ENCODE results near the gene ZHX3. TPM values are rescaled to one million over a fixed set of nuclear protein-coding genes. Genes with fewer than 3 reads are reported as not detected.
A peak's percentile ranks its signal among the peaks of the same experiment; 100 is the strongest.
"Not testable (repeated sequence)": the region's sequence is repeated elsewhere in the genome, so short reads cannot be mapped to it uniquely, and the experiment has no call there.

ZHX3 gene
- total and polyA plus RNA-seq, 2 of the 13 experiments (the other 11 are each of a cell fraction or from before 2014, with no cell fraction given): 8.4 to 11.7 TPM

DNA sequence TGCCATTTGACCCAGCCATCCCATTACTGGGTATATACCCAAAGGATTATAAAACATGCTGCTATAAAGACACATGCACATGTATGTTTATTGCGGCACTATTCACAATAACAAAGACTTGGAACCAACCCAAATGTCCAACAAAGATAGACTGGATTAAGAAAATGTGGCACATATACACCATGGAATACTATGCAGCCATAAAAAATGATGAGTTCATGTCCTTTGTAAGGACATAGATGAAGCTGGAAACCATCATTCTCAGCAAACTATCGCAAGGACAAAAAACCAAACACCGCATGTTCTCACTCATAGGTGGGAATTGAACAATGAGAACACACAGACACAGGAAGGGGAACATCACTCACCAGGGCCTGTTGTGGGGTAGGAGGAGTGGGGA is 80.3 kb downstream of the ZHX3 start:
- H3K4me1 ChIP-seq (ENCODE audit: insufficient read depth, low read length): peaks cover 28% of the 10 kb centered on the region
- H3K36me3 ChIP-seq (replicated peaks in 1 of 2; ENCODE audit: control insufficient read depth in 1 of 2, insufficient read depth in 2 of 2, low read length in 2 of 2); H2AFZ ChIP-seq (ENCODE audit: low read length); in situ Hi-C loops (cut with HindIII; ENCODE audit: extremely low pct_ligation_motif_present, low pct_unique_long_range_greater_than_20kb); ATAC-seq; POLR2A ChIA-PET; FAIRE-seq; CTCF ChIA-PET (ENCODE audit: low intra/inter-chr PET ratio, low total read pairs); H3K4me2 ChIP-seq (ENCODE audit: low read depth, low read length); DNase-seq (ENCODE audit: low spot score); H3K27me3 ChIP-seq (ENCODE audit: control insufficient read depth in 1 of 2, insufficient read depth in 2 of 2, low read length in 2 of 2); H3K9ac ChIP-seq (ENCODE audit: insufficient read depth, low read depth, low read length); H3K27ac ChIP-seq (ENCODE audit: extremely low read length, insufficient read depth, low read length); intact Hi-C loops (cut with micrococcal nuclease; ENCODE audit: unreplicated experiment); H3K4me3 ChIP-seq (replicated peaks in 1 of 3; ENCODE audit: insufficient read depth in 1 of 3, low read depth in 2 of 3, low read length in 3 of 3); BruUV-seq (replicated peaks); H4K20me1 ChIP-seq (ENCODE audit: insufficient read depth, low read length); H3K9me3 ChIP-seq (ENCODE audit: low read length); H3K79me2 ChIP-seq (ENCODE audit: insufficient read depth, low read length): not testable (repeated sequence)
- WGBS (ENCODE audit: low lambda C conversion rate): 96% methylated on average over 3 of the region's 3 CpGs

DNA sequence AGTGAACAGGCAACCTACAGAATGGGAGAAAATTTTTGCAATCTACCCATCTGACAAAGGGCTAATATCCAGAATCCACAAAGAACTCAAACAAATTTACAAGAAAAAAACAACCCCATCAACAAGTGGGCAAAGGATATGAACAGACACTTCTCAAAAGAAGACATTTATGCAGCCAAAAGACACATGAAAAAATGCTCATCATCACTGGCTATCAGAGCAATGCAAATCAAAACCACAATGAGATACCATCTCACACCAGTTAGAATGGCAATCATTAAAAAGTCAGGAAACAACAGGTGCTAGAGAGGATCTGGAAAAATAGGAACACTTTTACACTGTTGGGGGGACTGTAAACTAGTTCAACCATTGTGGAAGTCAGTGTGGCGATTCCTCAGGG is 80.7 kb downstream of the ZHX3 start:
- H3K9me3 ChIP-seq (ENCODE audit: low read length); intact Hi-C loops (cut with micrococcal nuclease; ENCODE audit: unreplicated experiment); H2AFZ ChIP-seq (ENCODE audit: low read length); BruUV-seq (replicated peaks); POLR2A ChIA-PET; DNase-seq (ENCODE audit: low spot score); in situ Hi-C loops (cut with HindIII; ENCODE audit: extremely low pct_ligation_motif_present, low pct_unique_long_range_greater_than_20kb); H3K27me3 ChIP-seq (ENCODE audit: control insufficient read depth in 1 of 2, insufficient read depth in 2 of 2, low read length in 2 of 2); H3K9ac ChIP-seq (ENCODE audit: insufficient read depth, low read depth, low read length); FAIRE-seq; H3K4me2 ChIP-seq (ENCODE audit: low read depth, low read length); ATAC-seq; H3K4me3 ChIP-seq (replicated peaks in 1 of 3; ENCODE audit: insufficient read depth in 1 of 3, low read depth in 2 of 3, low read length in 3 of 3); H4K20me1 ChIP-seq (ENCODE audit: insufficient read depth, low read length); H3K79me2 ChIP-seq (ENCODE audit: insufficient read depth, low read length); H3K27ac ChIP-seq (ENCODE audit: extremely low read length, insufficient read depth, low read length); H3K36me3 ChIP-seq (replicated peaks in 1 of 2; ENCODE audit: control insufficient read depth in 1 of 2, insufficient read depth in 2 of 2, low read length in 2 of 2); CTCF ChIA-PET (ENCODE audit: low intra/inter-chr PET ratio, low total read pairs): not testable (repeated sequence)
- H3K4me1 ChIP-seq (ENCODE audit: insufficient read depth, low read length): peaks cover 29% of the 10 kb centered on the region
- WGBS (ENCODE audit: low lambda C conversion rate): 91% methylated on average over 1 of the region's 1 CpG

DNA sequence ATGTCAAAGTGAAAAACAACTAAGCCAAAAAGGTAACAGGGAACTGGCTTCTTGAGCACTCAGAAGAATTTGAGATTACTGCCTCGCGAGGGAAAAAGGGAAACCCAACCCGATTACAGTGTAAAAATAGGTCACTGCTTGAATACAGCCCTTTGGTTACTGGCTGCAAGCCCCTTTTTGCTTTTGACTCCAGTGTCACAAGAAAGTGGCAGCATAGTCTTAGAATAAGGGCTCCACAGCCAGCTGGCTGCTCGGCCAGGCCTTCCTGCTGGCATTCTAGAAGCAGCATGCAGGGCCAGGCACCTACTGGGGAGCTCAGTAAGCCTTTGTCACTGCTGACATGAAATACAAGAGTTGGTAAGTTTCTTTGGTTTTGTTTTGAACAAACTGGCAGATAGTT is 83.0 kb downstream of the ZHX3 start:
- BruUV-seq (replicated peaks): no TSS peak
- H3K79me2 ChIP-seq (ENCODE audit: insufficient read depth, low read length): no peaks in the 10 kb centered on the region
- H3K4me2 ChIP-seq (ENCODE audit: low read depth, low read length): no peak overlapping the region
- H3K4me3 ChIP-seq (replicated peaks in 1 of 3; ENCODE audit: insufficient read depth in 1 of 3, low read depth in 2 of 3, low read length in 3 of 3): no peak overlapping the region
- peaks cover 30% of the 10 kb centered on the region for H3K4me1 ChIP-seq (ENCODE audit: insufficient read depth, low read length)
- POLR2A ChIA-PET: no interaction called here
- TF ChIP-seq ZNF605 (CRISPR knock-in tag; IDR thresholded peaks at IDR 0.05) (0 out of 2 replicates have a peak, but pooled peaks have one; percentile 27), TOE1 (CRISPR knock-in tag; IDR thresholded peaks at IDR 0.05) (no peak)
- DNase-seq (ENCODE audit: low spot score) (no peak), FAIRE-seq (no peak), ATAC-seq (peak; percentile 15; the same call in 1 of the 3 replicates)
- CTCF ChIA-PET (ENCODE audit: low intra/inter-chr PET ratio, low total read pairs): no interaction called here
- no peak overlapping the region for H3K27ac ChIP-seq (ENCODE audit: extremely low read length, insufficient read depth, low read length)
- WGBS (ENCODE audit: low lambda C conversion rate): 90% methylated on average over 4 of the region's 4 CpGs
- H3K27me3 ChIP-seq (ENCODE audit: control insufficient read depth in 1 of 2, insufficient read depth in 2 of 2, low read length in 2 of 2): no peaks in the 10 kb centered on the region; a peak in 1 of 5 replicates
- no peak overlapping the region for H3K9ac ChIP-seq (ENCODE audit: insufficient read depth, low read depth, low read length)
- no peak overlapping the region for H2AFZ ChIP-seq (ENCODE audit: low read length)
- H4K20me1 ChIP-seq (ENCODE audit: insufficient read depth, low read length): no peaks in the 10 kb centered on the region
- in situ Hi-C loops (cut with HindIII; ENCODE audit: extremely low pct_ligation_motif_present, low pct_unique_long_range_greater_than_20kb) (no loop called here), intact Hi-C loops (cut with micrococcal nuclease; ENCODE audit: unreplicated experiment) (loop anchor here (5.0 kb wide), 1 partner anchor 83 kb away; the partner anchor contains the start of gene ZHX3)
- H3K36me3 ChIP-seq (replicated peaks in 1 of 2; ENCODE audit: control insufficient read depth in 1 of 2, insufficient read depth in 2 of 2, low read length in 2 of 2): no peaks in the 10 kb centered on the region
- H3K9me3 ChIP-seq (ENCODE audit: low read length): no peaks in the 10 kb centered on the region
